Neural crest cell (in vitro differentiated cells): Measurements from ENCODE around the gene WBP1. TPM values are rescaled to one million over a fixed set of nuclear protein-coding genes. Genes with fewer than 3 reads are reported as not detected.

Experiments
- DNase-seq: peaks from one replicate; pipeline ENCODE4 v3.0.0; 2021; ENCODE audit warnings: low read depth, mixed read lengths, low spot score
- H3K27ac Mint-ChIP-seq: one replicate; pipeline ENCODE4 v1.8.0; 2021; ENCODE audit warnings: mild to moderate bottlenecking, mixed read lengths; ENCODE audit not compliant: unreplicated experiment
- H3K27me3 Mint-ChIP-seq: 2 replicates; pipeline ENCODE4 v1.8.0; 2021; ENCODE audit warnings: low read depth, mild to moderate bottlenecking, mixed read lengths
- H3K36me3 Mint-ChIP-seq: 2 replicates; pipeline ENCODE4 v1.8.0; 2021; ENCODE audit warnings: low read depth, mild to moderate bottlenecking, mixed read lengths
- H3K4me1 Mint-ChIP-seq: 2 replicates; pipeline ENCODE4 v1.8.0; 2021; ENCODE audit warnings: mixed read lengths
- H3K4me3 Mint-ChIP-seq: one replicate; pipeline ENCODE4 v1.8.0; 2021; ENCODE audit warnings: mild to moderate bottlenecking, mixed read lengths
- H3K9me3 Mint-ChIP-seq: 2 replicates; pipeline ENCODE4 v1.8.0; 2021; ENCODE audit warnings: mixed read lengths
- long read RNA-seq: library from polyadenylated mRNA; unstranded; transcript quantifications from one replicate; pipeline ENCODE4 v2.0.0, GENCODE V29; 2020
- total RNA-seq: library from RNA; stranded (reverse); gene quantifications from 2 replicates; pipeline ENCODE4 v1.2.1, GENCODE V29; 2021
- TF ChIP-seq, protein P1 (sequence below): fragments of 200-600 bp; sonication (generic); conservative IDR thresholded peaks from 2 replicates; pipeline ENCODE4 v1.5.0; 2021; ENCODE audit warnings: antibody characterized with exemption, mild to moderate bottlenecking

WBP1 gene
- 86.7 and 89.7 TPM in 2 replicates for total RNA-seq
- long read RNA-seq, partial matches to known transcripts, result 2 of 4 reads
- long read RNA-seq, other reads (novel, unspliced or antisense), result 2 of 4 reads

DNA sequence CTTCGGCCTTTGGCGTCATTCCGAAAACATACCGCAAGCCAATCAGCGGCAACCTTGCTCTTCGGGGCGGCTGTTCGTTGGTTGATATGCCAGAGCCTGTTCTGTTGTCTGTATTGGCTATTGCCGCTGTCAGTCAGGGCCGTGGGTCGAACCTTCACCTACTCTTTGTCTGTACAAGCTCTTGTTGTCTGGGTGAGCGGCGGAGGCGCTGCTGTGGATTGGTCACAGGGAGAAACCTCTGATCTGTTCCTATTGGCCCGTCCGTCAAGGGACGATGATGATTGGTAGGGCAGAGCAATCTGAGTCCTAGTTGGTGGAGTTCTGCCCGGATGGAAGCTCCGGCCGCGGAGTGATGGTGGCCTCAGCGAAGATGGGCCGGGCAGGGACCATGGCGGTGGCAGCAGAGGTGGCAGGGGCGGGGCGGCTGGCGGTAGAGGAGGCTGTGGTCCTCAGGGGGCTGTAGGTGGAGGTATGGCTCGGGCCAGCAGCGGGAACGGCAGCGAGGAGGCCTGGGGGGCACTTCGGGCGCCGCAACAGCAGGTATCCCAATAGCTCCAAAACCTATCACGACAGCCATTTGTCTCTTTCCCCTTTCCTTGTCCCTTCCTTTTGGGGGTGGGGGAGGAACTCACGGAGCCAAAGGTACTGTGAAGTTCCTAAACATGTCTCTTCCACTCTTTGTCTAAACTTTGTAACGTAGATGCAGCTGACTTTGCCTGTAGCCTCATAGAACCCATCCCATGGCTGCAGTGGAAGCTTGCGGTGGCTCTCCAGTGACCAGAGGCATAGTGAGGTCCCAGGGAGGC lies at the start of gene WBP1:
Gene WBP1 (plus strand): TSS at position 307 of the 806 bp plus-strand sequence. CDS start 165 bp downstream, at position 472.
- Mint-ChIP-seq H3K27me3 (peaks cover 9% of the 10 kb centered on the region), H3K4me3 (peak within 1 kb of the TSS; percentile 94), H3K4me1 (peaks cover 53% of the 10 kb centered on the region), H3K36me3 (peaks cover 12% of the 10 kb centered on the region), H3K9me3 (no peaks in the 10 kb centered on the region), H3K27ac (peak within 1 kb of the TSS; percentile 81)
- TF ChIP-seq, protein P1, sequence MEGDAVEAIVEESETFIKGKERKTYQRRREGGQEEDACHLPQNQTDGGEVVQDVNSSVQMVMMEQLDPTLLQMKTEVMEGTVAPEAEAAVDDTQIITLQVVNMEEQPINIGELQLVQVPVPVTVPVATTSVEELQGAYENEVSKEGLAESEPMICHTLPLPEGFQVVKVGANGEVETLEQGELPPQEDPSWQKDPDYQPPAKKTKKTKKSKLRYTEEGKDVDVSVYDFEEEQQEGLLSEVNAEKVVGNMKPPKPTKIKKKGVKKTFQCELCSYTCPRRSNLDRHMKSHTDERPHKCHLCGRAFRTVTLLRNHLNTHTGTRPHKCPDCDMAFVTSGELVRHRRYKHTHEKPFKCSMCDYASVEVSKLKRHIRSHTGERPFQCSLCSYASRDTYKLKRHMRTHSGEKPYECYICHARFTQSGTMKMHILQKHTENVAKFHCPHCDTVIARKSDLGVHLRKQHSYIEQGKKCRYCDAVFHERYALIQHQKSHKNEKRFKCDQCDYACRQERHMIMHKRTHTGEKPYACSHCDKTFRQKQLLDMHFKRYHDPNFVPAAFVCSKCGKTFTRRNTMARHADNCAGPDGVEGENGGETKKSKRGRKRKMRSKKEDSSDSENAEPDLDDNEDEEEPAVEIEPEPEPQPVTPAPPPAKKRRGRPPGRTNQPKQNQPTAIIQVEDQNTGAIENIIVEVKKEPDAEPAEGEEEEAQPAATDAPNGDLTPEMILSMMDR, result no peak
- DNase-seq, result peak; percentile 99

DNA sequence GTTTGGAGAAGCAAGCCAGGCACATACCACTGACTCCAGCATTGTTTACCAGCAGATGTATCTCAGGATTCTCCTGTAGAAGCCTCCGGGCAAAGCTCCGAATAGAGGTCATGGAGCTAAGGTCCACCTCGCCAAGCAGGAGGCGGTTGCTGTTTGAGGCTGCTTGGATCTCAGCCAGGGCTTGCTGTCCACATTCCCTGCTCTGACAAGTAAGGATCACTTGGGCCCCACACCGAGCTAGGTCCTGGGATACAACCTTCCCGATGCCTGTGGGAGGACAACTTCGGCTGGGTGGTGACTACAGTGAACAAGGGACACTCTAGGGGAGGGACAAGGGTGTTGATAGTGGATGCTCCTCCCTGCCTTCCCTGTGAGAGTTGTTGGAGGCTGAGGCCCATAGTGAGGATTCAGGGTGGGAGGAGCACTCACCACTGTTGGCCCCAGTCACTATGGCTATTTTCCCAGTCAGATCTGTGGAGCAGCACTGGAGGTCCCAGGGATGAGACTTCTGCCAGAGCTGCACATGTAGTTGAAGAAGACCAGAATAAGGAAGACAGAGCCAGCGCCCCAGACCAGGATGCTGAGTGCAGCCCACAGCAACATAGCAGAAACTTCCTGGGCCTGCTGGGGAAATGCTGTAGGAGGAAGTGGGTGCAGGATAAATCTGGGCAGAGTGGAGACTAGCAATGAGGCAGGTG lies 45.1 kb upstream of the WBP1 start:
- H3K9me3 Mint-ChIP-seq, result no peaks in the 10 kb centered on the region
- DNase-seq, result no peak
- no peak overlapping the region for H3K27ac Mint-ChIP-seq
- no peaks in the 10 kb centered on the region for H3K27me3 Mint-ChIP-seq
- TF ChIP-seq, protein P1, result no peak
- no peak overlapping the region for H3K4me3 Mint-ChIP-seq
- H3K36me3 Mint-ChIP-seq, result no peaks in the 10 kb centered on the region
- H3K4me1 Mint-ChIP-seq, result no peaks in the 10 kb centered on the region

DNA sequence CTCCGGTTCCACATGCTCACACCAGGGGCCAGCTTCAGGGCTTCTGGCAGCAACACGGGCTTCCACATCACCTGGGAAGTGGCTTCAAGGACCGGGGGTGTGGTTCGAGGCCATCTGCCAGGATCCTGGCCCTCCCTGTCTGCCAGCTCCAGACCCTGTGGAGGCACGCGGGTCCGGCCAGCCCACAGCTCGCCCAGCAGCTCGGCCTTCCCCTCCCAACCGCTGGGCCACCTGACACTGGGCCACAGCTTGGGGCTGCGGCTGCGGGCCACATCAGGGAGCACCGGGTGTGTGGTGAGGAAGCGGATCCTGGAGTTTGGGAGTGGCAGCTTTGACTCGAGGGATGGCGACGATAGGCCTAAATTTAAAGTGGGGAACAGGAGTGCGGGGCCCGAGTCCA lies 43.8 kb upstream of the WBP1 start:
- no peak overlapping the region for H3K27ac Mint-ChIP-seq

DNA sequence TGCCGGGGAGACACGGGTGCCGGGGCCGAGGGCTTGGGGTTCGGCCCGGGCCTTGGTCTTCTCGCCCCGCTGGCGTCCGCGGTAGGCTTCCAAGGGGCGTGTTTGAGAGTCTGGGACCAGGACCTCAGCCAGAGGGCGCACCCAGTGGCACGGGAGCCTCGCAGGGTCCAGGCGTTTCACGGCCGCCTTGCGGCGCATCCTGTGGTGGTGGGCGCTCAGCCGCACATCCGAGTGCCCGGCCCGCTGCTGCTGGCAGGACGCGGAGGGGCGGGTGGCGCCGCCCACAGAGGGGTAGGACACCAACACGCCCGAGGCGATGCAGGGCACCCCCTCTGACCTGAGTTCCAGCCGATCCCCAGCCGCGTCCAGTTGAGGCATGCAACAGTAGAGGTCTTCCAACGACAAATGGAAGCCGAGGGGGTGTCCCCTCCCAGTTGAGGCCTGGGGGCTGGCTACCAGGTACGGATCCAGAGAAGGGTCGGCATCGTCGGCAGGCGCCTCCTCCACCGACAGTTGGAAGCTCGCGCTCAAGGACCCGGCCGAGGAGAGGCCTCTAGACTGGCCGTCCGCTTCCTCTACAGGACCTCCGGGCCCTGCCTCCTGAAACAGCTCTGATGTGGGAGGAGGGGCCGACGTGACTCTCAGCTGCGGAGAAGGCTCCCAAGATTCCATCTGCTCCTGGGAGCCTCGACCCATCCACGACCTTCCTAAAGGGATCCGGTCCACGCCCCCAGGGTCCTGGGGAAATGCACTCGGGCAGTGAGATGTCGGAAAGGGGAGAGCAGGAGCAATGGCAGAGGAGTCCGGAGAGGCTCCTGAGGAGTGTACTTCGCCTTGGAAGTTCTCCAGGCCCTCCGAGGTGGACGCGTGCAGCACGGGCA lies 43.1 kb upstream of the WBP1 start:
- no peaks in the 10 kb centered on the region for H3K36me3 Mint-ChIP-seq
- no peaks in the 10 kb centered on the region for H3K4me1 Mint-ChIP-seq
- no peaks in the 10 kb centered on the region for H3K9me3 Mint-ChIP-seq
- no peak overlapping the region for H3K4me3 Mint-ChIP-seq
- H3K27ac Mint-ChIP-seq, result no peak overlapping the region
- DNase-seq, result no peak
- no peaks in the 10 kb centered on the region for H3K27me3 Mint-ChIP-seq
- TF ChIP-seq, protein P1, result no peak

More for the DNA sequence above, 43.8 kb upstream of the WBP1 start:
- Mint-ChIP-seq H3K27me3 (no peaks in the 10 kb centered on the region), H3K9me3 (no peaks in the 10 kb centered on the region), H3K36me3 (no peaks in the 10 kb centered on the region), H3K4me1 (no peaks in the 10 kb centered on the region), H3K4me3 (no peak overlapping the region)
- TF ChIP-seq, protein P1, result no peak
- no peak for DNase-seq

DNA sequence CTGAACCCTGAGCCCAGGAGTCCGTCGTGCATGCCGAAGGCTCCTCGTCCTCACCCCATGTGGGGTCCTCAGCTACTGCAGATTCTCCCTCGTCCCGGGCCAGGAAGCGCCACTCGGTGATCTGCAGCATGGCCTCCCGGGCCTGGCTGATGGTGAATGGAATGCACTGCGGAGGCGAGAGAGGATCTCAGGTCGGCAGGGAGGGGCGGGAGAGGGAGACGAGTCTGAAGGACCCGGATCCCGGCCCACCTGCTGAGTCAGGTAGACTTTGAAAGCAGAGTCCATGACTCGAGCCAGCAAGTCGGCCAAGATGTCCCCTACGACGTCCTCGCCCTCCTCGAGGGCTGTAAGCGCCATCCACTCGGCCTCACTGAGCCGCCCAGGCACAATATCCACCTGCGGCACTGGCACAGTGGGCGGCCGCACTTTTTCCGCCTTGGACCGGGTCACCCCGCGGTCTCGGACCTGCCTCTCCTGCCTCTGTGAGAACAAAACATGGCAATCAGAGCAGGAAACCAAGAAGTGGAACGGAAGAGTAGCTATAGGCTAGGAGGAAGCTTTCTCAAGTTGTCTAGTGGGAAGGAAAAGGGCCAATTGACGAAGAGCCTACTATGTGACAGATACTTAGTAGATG lies 42.4 kb upstream of the WBP1 start:
- H3K27ac Mint-ChIP-seq, result no peak overlapping the region
- H3K4me1 Mint-ChIP-seq, result peaks cover under 1% of the 10 kb centered on the region
- TF ChIP-seq, protein P1, result no peak
- H3K36me3 Mint-ChIP-seq, result no peaks in the 10 kb centered on the region
- H3K27me3 Mint-ChIP-seq, result no peaks in the 10 kb centered on the region
- no peak for DNase-seq
- no peaks in the 10 kb centered on the region for H3K9me3 Mint-ChIP-seq
- H3K4me3 Mint-ChIP-seq, result no peak overlapping the region
